ENCODE data around the gene CSTF2T. TPM values are rescaled to one million over a fixed set of nuclear protein-coding genes. Genes with fewer than 3 reads are reported as not detected.

Gene CSTF2T
- total and polyA plus RNA-seq, 9 donors: 22.1 to 40.9 (median 32.4) TPM

DNA sequence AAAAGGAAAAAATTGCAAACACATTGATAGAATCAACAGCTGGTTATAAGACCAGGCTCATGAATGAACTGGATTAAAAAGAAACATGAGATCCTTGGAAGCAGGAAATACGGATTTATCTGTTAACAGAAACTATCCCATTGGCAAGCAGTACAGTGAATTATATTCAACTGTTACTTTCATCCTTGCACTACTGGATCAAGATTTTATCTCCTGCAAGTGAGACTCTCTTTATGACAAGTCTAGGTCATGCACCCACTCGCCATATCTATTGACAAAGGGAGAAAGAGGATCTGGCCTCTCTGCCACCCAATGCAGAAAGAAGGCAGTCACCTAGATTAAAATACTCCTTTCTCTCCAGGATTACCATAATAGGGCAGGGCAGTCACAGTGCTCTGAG is 41.4 kb downstream of the CSTF2T start:
- peak; percentile 79 for DNase-seq
- WGBS (ENCODE audit: insufficient coverage): no CpG with 5 or more reads among the region's 2 CpGs
- peak overlapping the region; percentile 48 for H3K27ac ChIP-seq (ENCODE audit: low read length)
- H3K27me3 ChIP-seq (ENCODE audit: control insufficient read depth, insufficient read depth, low read length): no peaks in the 10 kb centered on the region
- no peak overlapping the region for H3K4me3 ChIP-seq (ENCODE audit: low read length)
- H3K9me3 ChIP-seq (replicated peaks; ENCODE audit: control insufficient read depth, low read depth, low read length): no peaks in the 10 kb centered on the region
- H3K36me3 ChIP-seq (ENCODE audit: control insufficient read depth, insufficient read depth, low read length): no peaks in the 10 kb centered on the region
- peaks cover 3% of the 10 kb centered on the region for H3K4me1 ChIP-seq (ENCODE audit: control insufficient read depth, insufficient read depth, low read length)

- 83% methylated on average over 3 of the region's 3 CpGs for WGBS (ENCODE audit: insufficient coverage)
- H3K27ac ChIP-seq (ENCODE audit: low read length): no peak overlapping the region
- DNase-seq: no peak
Measured at GRCh38 chr10:51656503-51656902, 42.9 kb downstream of the CSTF2T start.

GRCh38 chr10:51654918-51655317 is 44.5 kb downstream of the CSTF2T start:
- no peak overlapping the region for H3K4me3 ChIP-seq (ENCODE audit: low read length)
- H3K4me1 ChIP-seq (ENCODE audit: control insufficient read depth, insufficient read depth, low read length): peaks cover 3% of the 10 kb centered on the region
- no CpG with 5 or more reads among the region's 1 CpG for WGBS (ENCODE audit: insufficient coverage)
- no peak overlapping the region for H3K27ac ChIP-seq (ENCODE audit: low read length)
- no peaks in the 10 kb centered on the region for H3K27me3 ChIP-seq (ENCODE audit: control insufficient read depth, insufficient read depth, low read length)
- no peaks in the 10 kb centered on the region for H3K9me3 ChIP-seq (replicated peaks; ENCODE audit: control insufficient read depth, low read depth, low read length)
- peak; percentile 42 for DNase-seq
- H3K36me3 ChIP-seq (ENCODE audit: control insufficient read depth, insufficient read depth, low read length): no peaks in the 10 kb centered on the region

More at GRCh38 chr10:51656503-51656902, 42.9 kb downstream of the CSTF2T start:
- Histone ChIP-seq H3K9me3 (replicated peaks; ENCODE audit: control insufficient read depth, low read depth, low read length) (no peaks in the 10 kb centered on the region), H3K36me3 (ENCODE audit: control insufficient read depth, insufficient read depth, low read length) (no peaks in the 10 kb centered on the region), H3K27me3 (ENCODE audit: control insufficient read depth, insufficient read depth, low read length) (no peaks in the 10 kb centered on the region), H3K4me3 (ENCODE audit: low read length) (no peak overlapping the region), H3K4me1 (ENCODE audit: control insufficient read depth, insufficient read depth, low read length) (peaks cover 3% of the 10 kb centered on the region)

- no peaks in the 10 kb centered on the region for H3K27me3 ChIP-seq (ENCODE audit: control insufficient read depth, insufficient read depth, low read length)
- H3K4me1 ChIP-seq (ENCODE audit: control insufficient read depth, insufficient read depth, low read length): no peaks in the 10 kb centered on the region
- H3K9me3 ChIP-seq (replicated peaks; ENCODE audit: control insufficient read depth, low read depth, low read length): no peaks in the 10 kb centered on the region
- peak; percentile 73 for DNase-seq
- no peaks in the 10 kb centered on the region for H3K36me3 ChIP-seq (ENCODE audit: control insufficient read depth, insufficient read depth, low read length)
- H3K27ac ChIP-seq (ENCODE audit: low read length): peak overlapping the region; percentile 38
- H3K4me3 ChIP-seq (ENCODE audit: low read length): no peak overlapping the region
Measured at GRCh38 chr10:51653025-51653424, 46.4 kb downstream of the CSTF2T start.

DNA sequence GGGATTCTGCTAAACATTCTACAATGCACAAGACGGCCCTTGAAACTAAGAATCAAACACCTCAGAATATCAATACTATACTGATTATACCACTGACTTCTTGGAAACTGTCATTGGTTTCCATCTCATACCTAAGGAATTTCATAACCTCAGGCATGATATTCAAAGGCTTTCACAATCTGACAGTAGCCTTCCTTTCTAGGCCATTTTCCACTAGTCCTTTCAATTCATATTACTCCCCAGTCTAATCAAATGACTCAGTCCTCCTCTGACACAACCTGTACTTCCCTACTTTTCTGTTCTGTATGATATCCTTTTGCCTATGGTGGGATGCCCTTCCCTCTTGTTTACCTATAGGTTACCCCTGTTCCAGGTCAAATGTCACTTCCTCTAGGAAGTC is 48.3 kb downstream of the CSTF2T start:
- Histone ChIP-seq H3K27ac (ENCODE audit: low read length) (no peak overlapping the region), H3K4me1 (ENCODE audit: control insufficient read depth, insufficient read depth, low read length) (no peaks in the 10 kb centered on the region), H3K9me3 (replicated peaks; ENCODE audit: control insufficient read depth, low read depth, low read length) (no peaks in the 10 kb centered on the region), H3K36me3 (ENCODE audit: control insufficient read depth, insufficient read depth, low read length) (no peaks in the 10 kb centered on the region), H3K4me3 (ENCODE audit: low read length) (no peak overlapping the region), H3K27me3 (ENCODE audit: control insufficient read depth, insufficient read depth, low read length) (no peaks in the 10 kb centered on the region)
- DNase-seq: no peak
- 100% methylated on average over 1 of the region's 1 CpG for WGBS (ENCODE audit: insufficient coverage)

DNA sequence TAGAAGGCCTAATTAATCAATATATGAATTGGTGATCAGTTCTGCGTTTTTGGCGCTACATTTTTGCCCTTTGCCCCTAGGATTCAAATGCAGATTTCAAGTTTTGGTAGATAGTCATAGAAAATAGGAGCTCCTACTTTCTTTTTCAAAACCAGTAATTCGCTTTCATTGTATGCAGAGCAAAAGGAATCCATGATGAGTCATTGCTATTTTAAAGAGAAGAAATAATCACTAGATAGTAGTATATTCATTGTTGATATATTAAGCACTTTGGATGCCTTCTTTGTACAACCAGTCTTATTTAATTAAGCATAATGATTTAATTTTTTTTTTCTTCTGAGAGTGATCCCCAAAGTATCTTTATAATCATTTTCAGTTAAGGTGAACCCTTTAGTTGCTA is 50.3 kb downstream of the CSTF2T start:
- Histone ChIP-seq H3K27ac (ENCODE audit: low read length) (no peak overlapping the region), H3K4me3 (ENCODE audit: low read length) (no peak overlapping the region), H3K27me3 (ENCODE audit: control insufficient read depth, insufficient read depth, low read length) (no peaks in the 10 kb centered on the region), H3K4me1 (ENCODE audit: control insufficient read depth, insufficient read depth, low read length) (no peaks in the 10 kb centered on the region), H3K36me3 (ENCODE audit: control insufficient read depth, insufficient read depth, low read length) (no peaks in the 10 kb centered on the region), H3K9me3 (replicated peaks; ENCODE audit: control insufficient read depth, low read depth, low read length) (no peaks in the 10 kb centered on the region)
- WGBS (ENCODE audit: insufficient coverage): no CpG with 5 or more reads among the region's 3 CpGs
- no peak for DNase-seq

Measured in muscle of leg (tissue), 11 donors.